Measurements from ENCODE around the gene SCAF1. TPM values are rescaled to one million over a fixed set of nuclear protein-coding genes. Genes with fewer than 3 reads are reported as not detected.

The SCAF1 gene
- total RNA-seq = 10 to 100 TPM; 21.9 to 66.2 (median 57.0) TPM
- 10 to 100 TPM in 1 of 3 donors, 1 to 10 TPM in 2; 7.5 to 21.3 (median 7.6) TPM for polyA plus RNA-seq
- long read RNA-seq, donor 1, partial matches to known transcripts = 14 of 14 reads
- long read RNA-seq, donor 1, other reads (novel, unspliced or antisense) = 0 of 14 reads
- long read RNA-seq, donor 2 = 0 reads

GRCh38 chr19:49641688-49642491 is at the start of gene SCAF1:
SCAF1 (plus strand) TSS chr19:49642209; CDS start chr19:49645027, 2,818 bp downstream.
- Histone ChIP-seq H3K36me3 (peaks cover 0 to 25% (median 16%) of the 10 kb centered on the region in 6 donors), H3K9me3 (no peaks in the 10 kb centered on the region), H3K27ac (peak within 1 kb of the TSS; percentile 89 to 98 (median 95)), H3K27me3 (replicated peaks in 1 of 7) (no peaks in the 10 kb centered on the region), H3K4me1 (peaks cover 15 to 79% (median 66%) of the 10 kb centered on the region in 6 donors), H3K4me3 (peak within 1 kb of the TSS; percentile 62 to 98 (median 86))
- 0 to 1% (median 1%) methylated on average over 44 to 87 of the region's 87 CpGs for WGBS, 5 donors
- DNase-seq = peak; percentile 99
- TF ChIP-seq CTCF (IDR thresholded peaks at IDR 0.05 in 8 of 11, conservative IDR thresholded peaks at IDR 0.05 in 3 of 11) (peak in 1 of 11 experiments; percentile 32), POLR2AphosphoS5 (IDR thresholded peaks at IDR 0.05) (peak; percentile 97), POLR2A (IDR thresholded peaks at IDR 0.05) (peak in 2 of 3 donors; percentile 73 to 78)
- intact Hi-C loops (cut with DNase I; ENCODE audit: low total_unique reads) = no loop called here

GRCh38 chr19:49592486-49593232 is 49.4 kb upstream of the SCAF1 start:
- DNase-seq = peak; percentile 79
- Histone ChIP-seq H3K4me3 (peak overlapping the region; percentile 76 to 99 (median 96)), H3K36me3 (peaks cover 3 to 42% (median 38%) of the 10 kb centered on the region in 6 donors), H3K9me3 (no peaks in the 10 kb centered on the region), H3K27ac (peak overlapping the region; percentile 35 to 96 (median 92)), H3K27me3 (replicated peaks in 1 of 7) (no peaks in the 10 kb centered on the region), H3K4me1 (peaks cover 16 to 63% (median 34%) of the 10 kb centered on the region in 6 donors)
- intact Hi-C loops (cut with DNase I; ENCODE audit: low total_unique reads) = loop anchor here (10.0 kb wide), 1 partner anchor 72 kb away; the partner anchor contains the start of genes BCL2L12 and IRF3
- 2 to 6% (median 4%) methylated on average over 27 to 28 of the region's 28 CpGs for WGBS, 5 donors
- TF ChIP-seq POLR2AphosphoS5 (IDR thresholded peaks at IDR 0.05) = no peak
- TF ChIP-seq POLR2A (IDR thresholded peaks at IDR 0.05) = no peak
- no peak for TF ChIP-seq CTCF (IDR thresholded peaks at IDR 0.05 in 8 of 11, conservative IDR thresholded peaks at IDR 0.05 in 3 of 11)

- Histone ChIP-seq H3K9me3 (no peaks in the 10 kb centered on the region), H3K27me3 (replicated peaks in 1 of 7) (no peaks in the 10 kb centered on the region), H3K36me3 (peaks cover 3 to 50% (median 46%) of the 10 kb centered on the region in 6 donors), H3K27ac (peak overlapping the region; percentile 35 to 96 (median 92)), H3K4me1 (peaks cover 16 to 63% (median 34%) of the 10 kb centered on the region in 6 donors), H3K4me3 (peak overlapping the region in 7 of 8 donors; percentile 76 to 99 (median 96))
- WGBS, 5 donors = 7 to 13% (median 9%) methylated on average over 18 to 27 of the region's 27 CpGs
- intact Hi-C loops (cut with DNase I; ENCODE audit: low total_unique reads) = loop anchor here (10.0 kb wide), 1 partner anchor 71 kb away; the partner anchor contains the start of genes BCL2L12 and IRF3
- TF ChIP-seq CTCF (IDR thresholded peaks at IDR 0.05 in 8 of 11, conservative IDR thresholded peaks at IDR 0.05 in 3 of 11) (no peak), POLR2A (IDR thresholded peaks at IDR 0.05) (no peak), POLR2AphosphoS5 (IDR thresholded peaks at IDR 0.05) (peak in 2 of 3 donors; percentile 52 to 70)
- DNase-seq = peak; percentile 95
Observed at GRCh38 chr19:49593233-49594113, 48.5 kb upstream of the SCAF1 start.
